Measurements from ENCODE around the gene TPTE2. TPM values are rescaled to one million over a fixed set of nuclear protein-coding genes. Genes with fewer than 3 reads are reported as not detected.
A peak's percentile ranks its signal among the peaks of the same experiment; 100 is the strongest.

The TPTE2 gene
- total and polyA plus RNA-seq, 2 of the 8 experiments (the other 6 are each of a cell fraction or from before 2014, with no cell fraction given) = not detected

DNA sequence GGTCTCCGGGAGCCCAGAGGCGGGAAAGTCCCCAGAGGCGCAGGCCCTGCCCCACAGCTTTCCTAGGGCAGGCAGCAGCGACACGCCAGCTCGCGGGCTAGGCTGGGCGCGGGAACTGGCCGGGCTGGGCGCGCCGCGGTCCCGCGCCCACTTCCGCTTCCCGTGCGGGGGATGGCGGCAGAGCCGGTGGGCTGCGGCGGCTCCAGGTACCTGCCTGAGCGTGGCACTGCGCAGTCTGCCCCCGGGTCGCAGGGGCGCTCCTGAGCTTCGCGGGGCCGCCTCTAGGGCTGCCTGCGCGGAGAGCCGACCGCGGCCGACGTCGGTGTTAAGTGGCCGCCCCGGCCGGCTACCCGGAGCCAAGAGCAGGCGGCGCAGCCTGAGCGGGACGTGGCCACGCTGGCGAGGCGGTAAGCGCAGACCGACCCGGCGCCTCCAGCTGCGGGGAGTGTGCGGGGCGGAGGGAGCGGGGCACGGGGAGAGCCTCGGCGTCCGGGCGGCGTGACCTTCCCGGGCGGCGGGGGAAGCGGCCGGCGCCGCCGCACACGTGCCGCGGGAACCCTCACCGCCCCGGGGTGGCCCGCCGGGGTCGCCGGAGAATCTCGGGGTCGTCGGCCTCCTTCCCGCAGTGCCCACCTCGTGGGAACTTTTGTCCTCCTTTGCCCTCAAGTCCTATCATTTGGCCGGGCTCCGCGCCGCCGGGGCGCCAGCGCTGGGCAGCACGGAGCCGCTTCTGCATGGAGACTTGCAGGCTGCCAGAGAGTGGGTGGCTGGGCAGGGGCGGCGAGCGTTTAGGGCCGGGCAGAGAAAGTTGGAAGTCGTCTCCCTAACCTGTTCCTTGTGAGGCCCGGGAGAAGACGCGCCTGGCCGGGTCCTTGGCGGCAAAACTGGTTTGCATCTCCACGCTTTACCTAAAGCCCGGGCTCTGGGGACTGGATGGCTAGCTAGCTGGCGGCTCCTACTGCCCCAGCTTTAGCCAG lies 40.7 kb upstream of the TPTE2 start (continued):
- TF ChIP-seq HDAC2 (IDR thresholded peaks at IDR 0.05; ENCODE audit: borderline replicate concordance in 1 of 2, low read depth in 2 of 2, low read length in 2 of 2) (no peak), TEAD4 (IDR thresholded peaks at IDR 0.05; ENCODE audit: low read depth, low read length) (no peak), ZNF274 (IDR thresholded peaks at IDR 0.05; ENCODE audit: borderline replicate concordance, extremely low read depth, low read length) (no peak), EZH2 (IDR thresholded peaks at IDR 0.05; ENCODE audit: low read depth, low read length, severe bottlenecking) (no peak), SP4 (IDR thresholded peaks at IDR 0.05; ENCODE audit: low read length) (no peak), SIX5 (IDR thresholded peaks at IDR 0.05; ENCODE audit: low read depth, low read length) (no peak), HDAC6 (IDR thresholded peaks at IDR 0.05; ENCODE audit: low read depth, low read length) (no peak), CTBP2 (IDR thresholded peaks at IDR 0.05; ENCODE audit: borderline replicate concordance, insufficient read depth, insufficient read length, low read length) (no peak), TAF7 (optimal IDR thresholded peaks at IDR 0.05; ENCODE audit: borderline replicate concordance, low read depth, low read length) (peak; percentile 54), GTF2F1 (IDR thresholded peaks at IDR 0.05; ENCODE audit: borderline replicate concordance, low read depth, low read length) (no peak), CREB1 (IDR thresholded peaks at IDR 0.05) (no peak), BRCA1 (IDR thresholded peaks at IDR 0.05; ENCODE audit: low read depth, low read length) (no peak), MAFK (IDR thresholded peaks at IDR 0.05; ENCODE audit: low read depth, low read length) (no peak), CHD1 (IDR thresholded peaks at IDR 0.05; ENCODE audit: low read depth, low read length) (no peak)
- TF ChIP-seq, protein P1, sequence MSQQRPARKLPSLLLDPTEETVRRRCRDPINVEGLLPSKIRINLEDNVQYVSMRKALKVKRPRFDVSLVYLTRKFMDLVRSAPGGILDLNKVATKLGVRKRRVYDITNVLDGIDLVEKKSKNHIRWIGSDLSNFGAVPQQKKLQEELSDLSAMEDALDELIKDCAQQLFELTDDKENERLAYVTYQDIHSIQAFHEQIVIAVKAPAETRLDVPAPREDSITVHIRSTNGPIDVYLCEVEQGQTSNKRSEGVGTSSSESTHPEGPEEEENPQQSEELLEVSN (IDR thresholded peaks at IDR 0.05) = peak; percentile 66; the same call in 1 of the 2 replicates

All from H1 (cell line).